GM19467 (cell line): Measurements from ENCODE around the gene HLA-DOA.

ENCODE experiments used
- ATAC-seq: cut with Tn5 transposase; IDR thresholded peaks from one replicate; pipeline ENCODE4 v1.9.1; 2021; ENCODE audit warnings: mild to moderate bottlenecking, moderate library complexity; ENCODE audit not compliant: unreplicated experiment

The HLA-DOA gene

GRCh38 chr6:33017694-33018353 is 8.4 kb upstream of the HLA-DOA start:
- ATAC-seq: no peak

GRCh38 chr6:33017018-33017417 is 7.6 kb upstream of the HLA-DOA start:
- ATAC-seq: no peak

- no peak for ATAC-seq
Observed at GRCh38 chr6:33015798-33016197, 6.4 kb upstream of the HLA-DOA start.

- no peak for ATAC-seq
Observed at GRCh38 chr6:33014841-33015634, 5.6 kb upstream of the HLA-DOA start.

GRCh38 chr6:33013608-33014007 is 4.2 kb upstream of the HLA-DOA start:
- ATAC-seq: no peak

GRCh38 chr6:33010356-33010755 is 965 bp upstream of the HLA-DOA start:
- ATAC-seq: no peak

- no peak for ATAC-seq
Observed at GRCh38 chr6:33007831-33008400, 1.5 kb downstream of the HLA-DOA start.

- ATAC-seq: no peak
Observed at GRCh38 chr6:33004940-33005339, 4.5 kb downstream of the HLA-DOA start.

GRCh38 chr6:33001685-33002084 is 7.7 kb downstream of the HLA-DOA start:
- no peak for ATAC-seq

GRCh38 chr6:33000055-33000454 is 9.3 kb downstream of the HLA-DOA start:
- ATAC-seq: no peak

GRCh38 chr6:32995448-32995847 is 13.9 kb downstream of the HLA-DOA start:
- no peak for ATAC-seq

- no peak for ATAC-seq
Observed at GRCh38 chr6:32993363-32993973, 15.9 kb downstream of the HLA-DOA start.

GRCh38 chr6:32991972-32992371 is 17.4 kb downstream of the HLA-DOA start:
- no peak for ATAC-seq

GRCh38 chr6:32989368-32989767 is 20.0 kb downstream of the HLA-DOA start:
- no peak for ATAC-seq

GRCh38 chr6:32984622-32985389 is 24.6 kb downstream of the HLA-DOA start:
- ATAC-seq: peak; percentile 52

- ATAC-seq: peak; percentile 12
Observed at GRCh38 chr6:32983964-32984621, 25.3 kb downstream of the HLA-DOA start.

- ATAC-seq: no peak
Observed at GRCh38 chr6:32983493-32983848, 25.9 kb downstream of the HLA-DOA start.

GRCh38 chr6:32982702-32983492 is 26.5 kb downstream of the HLA-DOA start:
- no peak for ATAC-seq

GRCh38 chr6:32982084-32982701 is 27.2 kb downstream of the HLA-DOA start:
- no peak for ATAC-seq
